Large intestine (tissue), 3 donors: Measurements from ENCODE around the gene PPFIBP2. TPM values are rescaled to one million over a fixed set of nuclear protein-coding genes. Genes with fewer than 3 reads are reported as not detected.
A peak's percentile ranks its signal among the peaks of the same experiment; 100 is the strongest.

Experiments used
- DNase-seq, 2 donors: peaks; one replicate each; pipeline versions ENCODE4 v3.0.0 to v3.0.0-alpha.2; 2013
- H3K27ac ChIP-seq: one replicate; pipeline ENCODE4 v1.5.1; 2013; ENCODE audit warnings: low read length
- H3K27me3 ChIP-seq: 2 replicates; pipeline ENCODE4 v1.6.1; 2013; ENCODE audit warnings: low read length; ENCODE audit not compliant: control insufficient read depth, insufficient read depth
- H3K36me3 ChIP-seq: 2 replicates; pipeline ENCODE4 v1.6.1; 2013; ENCODE audit warnings: low read length; ENCODE audit not compliant: control insufficient read depth, insufficient read depth
- H3K4me1 ChIP-seq: one replicate; pipeline ENCODE4 v1.6.1; 2013; ENCODE audit warnings: low read length; ENCODE audit not compliant: control insufficient read depth, insufficient read depth
- H3K4me3 ChIP-seq: one replicate; pipeline ENCODE4 v1.5.1; 2013; ENCODE audit warnings: low read length
- H3K9me3 ChIP-seq: one replicate; pipeline ENCODE4 v1.6.1; 2013; ENCODE audit warnings: mild to moderate bottlenecking, low read depth, low read length, moderate library complexity; ENCODE audit not compliant: control insufficient read depth
- WGBS: methylation state at CpG from one replicate; pipeline ENCODE4 v1.1.5; 2013; ENCODE audit warnings: low lambda C conversion rate; ENCODE audit not compliant: insufficient coverage; 5-methylcytosine and 5-hydroxymethylcytosine counted together
- polyA plus RNA-seq: library from polyadenylated mRNA; unstranded; fragments of 120-200 nt; gene quantifications from one replicate; pipeline ENCODE4 v1.2.1, GENCODE V29; 2013

PPFIBP2 gene
- polyA plus RNA-seq, 1 donor, result 73.1 TPM

DNA sequence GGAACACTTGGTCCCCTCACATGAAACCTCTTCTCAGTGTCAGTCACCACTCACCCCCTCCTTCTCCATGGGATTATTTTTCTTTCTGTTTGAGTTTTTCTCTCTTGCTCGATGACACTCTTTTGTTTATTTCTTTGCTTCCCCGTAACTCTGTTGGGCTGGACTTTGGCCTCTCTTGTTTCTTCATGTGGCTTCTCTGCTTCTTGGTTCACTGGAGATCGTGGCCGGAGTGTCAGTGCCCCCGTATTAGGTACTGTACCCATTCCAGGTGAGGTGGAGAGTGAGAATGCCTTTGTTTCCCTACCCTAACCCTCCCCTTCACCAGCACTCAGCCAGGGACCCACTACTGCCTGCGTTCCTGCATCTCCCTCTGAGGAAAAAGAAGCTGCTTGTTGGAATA lies 127.0 kb downstream of the PPFIBP2 start:
- H3K27me3 ChIP-seq, result no peaks in the 10 kb centered on the region
- no peak overlapping the region for H3K4me3 ChIP-seq
- peaks cover 71% of the 10 kb centered on the region for H3K36me3 ChIP-seq
- peak; percentile 43 to 78 for DNase-seq
- peaks cover 10% of the 10 kb centered on the region for H3K4me1 ChIP-seq
- 20% methylated on average over 1 of the region's 6 CpGs for WGBS
- no peaks in the 10 kb centered on the region for H3K9me3 ChIP-seq
- peak overlapping the region; percentile 75 for H3K27ac ChIP-seq

DNA sequence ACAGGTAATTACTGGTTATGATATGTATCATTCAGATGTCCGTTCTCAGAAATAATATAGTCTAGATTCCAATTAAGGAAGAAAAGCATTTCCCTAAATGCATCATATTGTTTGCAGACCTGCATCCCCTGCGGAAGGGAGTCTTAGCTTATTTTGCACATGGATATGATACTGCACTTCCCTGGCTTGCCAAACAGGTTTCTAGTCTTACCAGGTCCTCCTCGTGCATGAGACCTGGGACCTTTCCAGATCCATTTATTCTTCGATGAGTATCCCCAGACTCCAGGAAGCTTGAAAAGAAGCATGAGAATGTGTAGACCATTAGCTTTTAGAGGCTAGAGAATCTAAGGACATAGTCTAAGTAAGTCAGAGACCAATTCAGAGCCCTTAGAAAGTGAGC lies 128.9 kb downstream of the PPFIBP2 start:
- DNase-seq, result no peak
- H3K27ac ChIP-seq, result no peak overlapping the region
- no peaks in the 10 kb centered on the region for H3K9me3 ChIP-seq
- no peaks in the 10 kb centered on the region for H3K27me3 ChIP-seq
- H3K4me1 ChIP-seq, result peaks cover 11% of the 10 kb centered on the region
- peaks cover 54% of the 10 kb centered on the region for H3K36me3 ChIP-seq
- no peak overlapping the region for H3K4me3 ChIP-seq
- 40% methylated on average over 2 of the region's 4 CpGs for WGBS

- peaks cover 17% of the 10 kb centered on the region for H3K4me1 ChIP-seq
- WGBS, result 89% methylated on average over 2 of the region's 4 CpGs
- no peaks in the 10 kb centered on the region for H3K27me3 ChIP-seq
- DNase-seq, result no peak
- peaks cover 51% of the 10 kb centered on the region for H3K36me3 ChIP-seq
- H3K9me3 ChIP-seq, result no peaks in the 10 kb centered on the region
- H3K4me3 ChIP-seq, result no peak overlapping the region
- no peak overlapping the region for H3K27ac ChIP-seq
Observed at GRCh38 chr11:7643314-7643713, 129.5 kb downstream of the PPFIBP2 start.

GRCh38 chr11:7645206-7645605 lies 131.4 kb downstream of the PPFIBP2 start:
- H3K36me3 ChIP-seq, result peaks cover 62% of the 10 kb centered on the region
- H3K27me3 ChIP-seq, result no peaks in the 10 kb centered on the region
- H3K27ac ChIP-seq, result no peak overlapping the region
- H3K9me3 ChIP-seq, result no peaks in the 10 kb centered on the region
- WGBS, result 100% methylated on average over 1 of the region's 3 CpGs
- DNase-seq, result no peak
- H3K4me3 ChIP-seq, result no peak overlapping the region
- H3K4me1 ChIP-seq, result peaks cover 15% of the 10 kb centered on the region

DNA sequence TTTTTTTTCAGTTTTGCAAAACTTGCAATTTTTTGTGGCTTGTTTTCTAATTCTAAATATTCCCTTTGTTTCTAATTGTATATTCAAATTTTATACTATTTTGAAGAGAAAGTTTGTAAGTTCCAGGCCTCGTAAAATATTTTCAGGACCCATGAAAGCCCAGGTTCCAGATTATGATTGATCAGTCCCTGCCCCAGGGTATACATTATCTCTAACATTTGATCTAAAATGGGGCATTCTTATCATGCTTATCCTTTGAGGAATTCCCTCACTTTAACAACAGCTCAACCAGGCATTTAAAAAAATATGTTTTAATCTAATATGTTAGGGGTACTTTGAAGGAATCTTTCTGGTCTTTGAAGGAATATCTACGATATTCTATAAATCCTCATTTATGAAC lies 133.1 kb downstream of the PPFIBP2 start:
- Histone ChIP-seq H3K4me1 (peaks cover 9% of the 10 kb centered on the region), H3K4me3 (no peak overlapping the region), H3K27me3 (no peaks in the 10 kb centered on the region), H3K9me3 (no peaks in the 10 kb centered on the region), H3K27ac (no peak overlapping the region), H3K36me3 (peaks cover 62% of the 10 kb centered on the region)
- WGBS, result 100% methylated on average over 2 of the region's 2 CpGs
- DNase-seq, result no peak

DNA sequence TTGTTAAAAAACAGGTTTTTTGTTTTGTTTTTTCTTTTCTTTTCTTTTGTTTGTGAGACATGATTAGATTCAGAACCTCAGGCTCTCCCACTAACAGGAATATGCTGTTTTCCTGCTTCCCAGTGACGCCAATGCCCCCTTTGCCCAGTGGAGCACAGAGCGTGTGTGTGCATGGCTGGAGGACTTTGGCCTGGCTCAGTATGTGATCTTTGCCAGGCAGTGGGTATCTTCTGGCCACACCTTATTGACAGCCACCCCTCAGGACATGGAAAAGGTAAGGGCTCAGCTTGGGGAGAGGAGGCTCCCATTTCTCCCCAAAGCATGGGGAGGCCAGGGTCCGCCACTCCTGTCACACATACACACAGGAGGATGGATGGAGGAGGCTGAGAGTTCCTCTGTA lies 134.5 kb downstream of the PPFIBP2 start:
- no CpG with 5 or more reads among the region's 3 CpGs for WGBS

DNA sequence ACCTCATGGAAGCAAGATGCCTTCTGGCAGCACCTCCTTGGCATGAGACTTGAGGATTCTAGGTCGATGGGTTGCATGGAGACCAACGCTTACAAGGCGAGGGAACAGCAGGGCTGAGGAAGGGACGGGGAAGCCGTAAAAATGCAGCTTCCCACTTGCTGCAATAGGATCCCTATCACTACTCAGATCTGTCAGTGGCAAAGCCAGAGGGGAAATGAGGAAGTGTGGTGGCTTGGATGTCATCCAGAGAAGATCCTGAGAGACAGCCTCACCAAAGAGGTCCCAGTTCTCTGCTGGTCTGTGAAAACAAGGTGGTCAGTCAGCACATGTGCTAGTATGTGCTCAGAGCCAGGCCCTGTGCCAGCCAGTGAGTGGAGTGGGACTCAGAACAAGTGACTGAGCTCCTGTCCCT lies 137.3 kb downstream of the PPFIBP2 start:
- H3K36me3 ChIP-seq, result peaks cover 80% of the 10 kb centered on the region
- H3K4me1 ChIP-seq, result peaks cover 9% of the 10 kb centered on the region
- no peak overlapping the region for H3K27ac ChIP-seq
- no peaks in the 10 kb centered on the region for H3K9me3 ChIP-seq
- H3K4me3 ChIP-seq, result no peak overlapping the region
- DNase-seq, result no peak
- H3K27me3 ChIP-seq, result no peaks in the 10 kb centered on the region
- no CpG with 5 or more reads among the region's 5 CpGs for WGBS

More for the DNA sequence above, 134.5 kb downstream of the PPFIBP2 start:
- H3K4me3 ChIP-seq, result no peak overlapping the region
- H3K36me3 ChIP-seq, result peaks cover 64% of the 10 kb centered on the region
- peaks cover 9% of the 10 kb centered on the region for H3K4me1 ChIP-seq
- H3K27me3 ChIP-seq, result no peaks in the 10 kb centered on the region
- DNase-seq, result peak in 1 of 2 donors; percentile 54
- no peak overlapping the region for H3K27ac ChIP-seq
- H3K9me3 ChIP-seq, result no peaks in the 10 kb centered on the region

GRCh38 chr11:7651700-7652099 lies 137.9 kb downstream of the PPFIBP2 start:
- peaks cover 9% of the 10 kb centered on the region for H3K4me1 ChIP-seq
- no CpG with 5 or more reads among the region's 9 CpGs for WGBS
- H3K36me3 ChIP-seq, result peaks cover 85% of the 10 kb centered on the region
- DNase-seq, result no peak
- no peak overlapping the region for H3K4me3 ChIP-seq
- no peaks in the 10 kb centered on the region for H3K9me3 ChIP-seq
- no peak overlapping the region for H3K27ac ChIP-seq
- H3K27me3 ChIP-seq, result no peaks in the 10 kb centered on the region

DNA sequence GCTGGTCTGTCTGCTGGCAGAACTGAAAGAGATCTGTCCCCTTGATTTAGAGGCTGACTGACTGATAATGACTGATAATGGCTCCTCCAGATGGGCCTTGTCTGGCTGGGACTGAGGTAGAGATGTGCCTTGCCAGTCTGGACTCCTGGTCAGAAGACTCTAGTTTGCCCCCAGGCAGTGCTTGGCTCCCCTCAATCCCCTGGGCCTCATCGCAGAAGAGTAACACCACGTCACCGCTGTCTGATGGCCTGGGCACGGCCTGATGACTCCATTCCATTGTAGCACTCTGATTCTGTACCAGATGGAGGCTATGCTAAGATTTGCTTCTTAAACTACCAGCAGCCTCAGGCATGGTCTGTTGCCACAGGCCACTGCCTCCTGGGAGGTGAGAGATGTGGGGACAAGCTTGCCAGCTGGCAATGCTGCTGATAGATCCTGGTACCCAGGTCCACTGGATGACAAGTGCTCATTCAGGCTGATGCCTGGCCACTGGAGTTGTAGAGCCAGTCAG lies 140.5 kb downstream of the PPFIBP2 start:
- DNase-seq, result no peak
- H3K9me3 ChIP-seq, result no peaks in the 10 kb centered on the region
- H3K36me3 ChIP-seq, result peaks cover 83% of the 10 kb centered on the region
- no CpG with 5 or more reads among the region's 4 CpGs for WGBS
- H3K4me1 ChIP-seq, result no peaks in the 10 kb centered on the region
- no peak overlapping the region for H3K4me3 ChIP-seq
- no peaks in the 10 kb centered on the region for H3K27me3 ChIP-seq
- no peak overlapping the region for H3K27ac ChIP-seq

GRCh38 chr11:7655253-7656217 lies 141.7 kb downstream of the PPFIBP2 start:
- Histone ChIP-seq H3K9me3 (no peaks in the 10 kb centered on the region), H3K4me1 (no peaks in the 10 kb centered on the region), H3K36me3 (peaks cover 70% of the 10 kb centered on the region), H3K27ac (no peak overlapping the region), H3K27me3 (no peaks in the 10 kb centered on the region), H3K4me3 (no peak overlapping the region)
- no peak for DNase-seq
- WGBS, result no CpG with 5 or more reads among the region's 14 CpGs
